Stimulated activated naive CD8-positive, alpha-beta T cell treated with anti-CD3 and anti-CD28 coated beads, Interleukin-15, Interleukin-2, amounts not matched to agents 100 U/mL and 50 U/mL, for 24 hours (primary cell): ENCODE measurements around the gene ANKRD28.
"Not testable (repeated sequence)": the region's sequence is repeated elsewhere in the genome, so short reads cannot be mapped to it uniquely, and the experiment has no call there.

Experiments used
- ATAC-seq: fragments of 150-1000 bp; cut with Tn5 transposase; one replicate; pipeline ENCODE4 v1.10.0; 2021
- DNase-seq: peaks from one replicate; pipeline ENCODE4 v3.0.0; 2021

ANKRD28 gene

GRCh38 chr3:15635121-15635661 is 162.6 kb downstream of the ANKRD28 start:
- no peak for DNase-seq

GRCh38 chr3:15634671-15635070 is 163.1 kb downstream of the ANKRD28 start:
- DNase-seq (no peak), ATAC-seq (no peak)

More at GRCh38 chr3:15635121-15635661, 162.6 kb downstream of the ANKRD28 start:
- no peak for ATAC-seq

GRCh38 chr3:15633766-15634598 is 163.8 kb downstream of the ANKRD28 start:
- ATAC-seq (no peak), DNase-seq (no peak)

GRCh38 chr3:15633159-15633558 is 164.6 kb downstream of the ANKRD28 start:
- ATAC-seq (no peak), DNase-seq (no peak)

- DNase-seq (no peak), ATAC-seq (no peak)
Observed at GRCh38 chr3:15632212-15632580, 165.6 kb downstream of the ANKRD28 start.

- ATAC-seq (no peak), DNase-seq (no peak)
Observed at GRCh38 chr3:15631426-15632211, 166.2 kb downstream of the ANKRD28 start.

- peak; percentile 69 for ATAC-seq
- DNase-seq, result peak; percentile 40
Observed at GRCh38 chr3:15630646-15631350, 167.0 kb downstream of the ANKRD28 start.

GRCh38 chr3:15629860-15630597 is 167.8 kb downstream of the ANKRD28 start:
- DNase-seq (peak; percentile 57), ATAC-seq (peak; percentile 92)

- ATAC-seq (no peak), DNase-seq (no peak)
Observed at GRCh38 chr3:15628967-15629366, 168.8 kb downstream of the ANKRD28 start.

GRCh38 chr3:15623535-15624440 is 174.0 kb downstream of the ANKRD28 start:
- ATAC-seq, result peak; percentile 49
- no peak for DNase-seq

GRCh38 chr3:15619659-15620464 is 177.9 kb downstream of the ANKRD28 start:
- not testable (repeated sequence) for ATAC-seq, DNase-seq
